Heart right ventricle (tissue), 16 donors: ENCODE results near the gene EGLN1. TPM values are rescaled to one million over a fixed set of nuclear protein-coding genes. Genes with fewer than 3 reads are reported as not detected.
A peak's percentile ranks its signal among the peaks of the same experiment; 100 is the strongest.

ENCODE experiments used
- ATAC-seq, 8 donors: fragments of 200-7000 bp; cut with Tn5 transposase; one replicate each; pipeline ENCODE4 v1.9.1; 2020; ENCODE audit warnings: mild to moderate bottlenecking in 8 of 8, moderate library complexity in 8 of 8, moderate number of reproducible peaks in 1 of 8
- DNase-seq, 2 donors: peaks; one replicate each; pipeline ENCODE4 v3.0.0-alpha.2; 2020
- H3K27ac ChIP-seq, 10 donors: fragments of 200-600 bp; sonication (generic) in 2 of 10; one replicate each; pipeline versions ENCODE4 v1.5.0 to v1.8.0; 2020 to 2022; ENCODE audit warnings: mild to moderate bottlenecking in 3 of 10
- H3K27me3 ChIP-seq, 7 donors: fragments of 200-600 bp; one replicate each; pipeline ENCODE4 v1.8.0; 2021 to 2022; ENCODE audit warnings: mild to moderate bottlenecking in 2 of 7
- H3K36me3 ChIP-seq, 9 donors: fragments of 200-600 bp; sonication (generic) in 1 of 9; one replicate each; pipeline versions ENCODE4 v1.5.0 to v1.8.0; 2020 to 2022; ENCODE audit warnings: mild to moderate bottlenecking in 2 of 9
- H3K4me1 ChIP-seq, 9 donors: fragments of 200-600 bp; sonication (generic) in 1 of 9; one replicate each; pipeline versions ENCODE4 v1.5.0 to v1.8.0; 2020 to 2022; ENCODE audit warnings: mild to moderate bottlenecking in 4 of 9
- H3K4me3 ChIP-seq, 10 donors: fragments of 200-600 bp; sonication (generic) in 2 of 10; one replicate each; pipeline versions ENCODE4 v1.5.0 to v1.8.0; 2020 to 2022; ENCODE audit warnings: mild to moderate bottlenecking in 7 of 10, moderate library complexity in 2 of 10
- H3K9me3 ChIP-seq, 11 donors: fragments of 200-600 bp in 10 of 11; sonication (generic) in 2 of 11; one replicate each; pipeline versions ENCODE4 v1.5.0 to v1.8.0; 2013 to 2022; ENCODE audit warnings: mild to moderate bottlenecking in 2 of 11, control low read depth in 1 of 11, moderate library complexity in 1 of 11
- CTCF ChIP-seq, 9 donors: fragments of 200-600 bp; sonication (generic) in 2 of 9; IDR thresholded peaks; one replicate each; pipeline versions ENCODE4 v1.5.0 to v1.8.0; 2021 to 2022; ENCODE audit warnings: antibody characterized with exemption in 9 of 9, mild to moderate bottlenecking in 5 of 9, moderate library complexity in 1 of 9
- WGBS, 2 donors: extraction: QIAGEN DNeasy Blood & Tissue Kit; methylation state at CpG; one replicate each; pipeline ENCODE4 v1.1.7; 2013; ENCODE audit warnings: inconsistent platforms in 1 of 2; 5-methylcytosine and 5-hydroxymethylcytosine counted together
- intact Hi-C, 10 donors: fragments of 100-400 bp; cut with DNase I; formaldehyde crosslinking; loops; one replicate each; pipeline versions ENCODE4 v1.11.1 to v1.14.2; 2022
- polyA plus RNA-seq, 2 donors: library from polyadenylated mRNA; stranded (reverse); fragments of 200-250 nt; gene quantifications; one replicate each; pipeline ENCODE4 v1.2.3, GENCODE V29; 2013
- total RNA-seq, 10 donors: library from RNA; stranded (reverse); fragmentation: NEBNext Ultra II Directional in 3 of 10; extraction: Animal tissue kit (Norgen Biotek cat#: 25700) in 3 of 10; gene quantifications; one replicate each; pipeline versions ENCODE4 v1.2.1 to v1.2.4, GENCODE V29; 2021 to 2023
- donor health status: Arrhythmogenic right ventricular cardiomyopathy.
- donor health status: ischemic (EF 13 %, LVEDD 7.1; RV severe dilation, severe dysfunction).
- donor health status: healthy with polysubstance abuse.
- donor health status: DM: no; HTN: yes; CAD: no.
- donor health status: DM: no; HTN: no; CAD: no.
- donor health status: ischemic (EF 25% LVEDD 6.9; RV normal size, moderate dysfunction).
- donor health status: ischemic (EF 25% LVEDD 5.7; RV mildly dilated, moderate dysfunction).
- donor health status: healthy.
- donor health status: DM: yes; HTN: yes; CAD: no.
- donor health status: Ischemic cardiomyopathy.
- donor health status: ischemic (EF 35%, LVEDD 5.7; RV mildly dilated, moderate dysfunction).
- donor health status: nonischemic (EF 11% LVEDD 7.7; RV severe dilation, severe dysfunction).
- donor health status: DM: yes; HTN: yes; CAD: no.
- donor health status: PGD.
- donor health status: ischemic (EF 29% LVEDD 5.4; RV normal size, mild dysfunction).
- donor health status: nonischemic (EF 23%, LVEDD 6.1; RV moderate dilation, normal function).

Gene EGLN1
- total and polyA plus RNA-seq, 12 donors, result 13.0 to 104 (median 65.8) TPM

- H3K4me3 ChIP-seq, result peak overlapping the region in 5 of 10 donors; percentile 6 to 79 (median 27)
- ATAC-seq, result peak in 1 of 8 donors; percentile 32
These were observed 7.6 kb downstream of the EGLN1 start for GRCh38 chr1:231414260-231415016.

GRCh38 chr1:231413749-231414082 lies 8.4 kb downstream of the EGLN1 start:
- DNase-seq (no peak), ATAC-seq (no peak)
- Histone ChIP-seq H3K4me3 (peak overlapping the region in 4 of 10 donors; percentile 6 to 72 (median 18)), H3K27ac (peak overlapping the region in 5 of 10 donors; percentile 30 to 99 (median 35)), H3K4me1 (peaks cover 7 to 100% (median 96%) of the 10 kb centered on the region in 9 donors), H3K9me3 (no peaks in the 10 kb centered on the region), H3K36me3 (peaks cover 0 to 23% (median 0%) of the 10 kb centered on the region in 9 donors), H3K27me3 (no peaks in the 10 kb centered on the region)
- WGBS, 2 donors, result 66 to 79% methylated on average over 2 of the region's 2 CpGs
- TF ChIP-seq CTCF (IDR thresholded peaks at IDR 0.05), result no peak
- intact Hi-C loops, result loop anchor here in 1 of 10 donors (5.0 kb wide), 1 partner anchor 36 kb away; no protein-coding TSS in a partner anchor

More at GRCh38 chr1:231414260-231415016, 7.6 kb downstream of the EGLN1 start:
- no peak for DNase-seq
- TF ChIP-seq CTCF (IDR thresholded peaks at IDR 0.05), result no peak
- Histone ChIP-seq H3K27me3 (no peaks in the 10 kb centered on the region), H3K27ac (peak overlapping the region in 7 of 10 donors; percentile 9 to 99 (median 31)), H3K4me1 (peaks cover 6 to 100% (median 91%) of the 10 kb centered on the region in 9 donors), H3K9me3 (no peaks in the 10 kb centered on the region), H3K36me3 (peaks cover 0 to 26% (median 0%) of the 10 kb centered on the region in 9 donors)
- WGBS, 2 donors, result 39 to 50% methylated on average over 7 of the region's 7 CpGs
- intact Hi-C loops, result loop anchor here in 4 of 10 donors (5.0 kb wide), 3 partner anchors 32 to 47 kb away; no protein-coding TSS in a partner anchor

DNA sequence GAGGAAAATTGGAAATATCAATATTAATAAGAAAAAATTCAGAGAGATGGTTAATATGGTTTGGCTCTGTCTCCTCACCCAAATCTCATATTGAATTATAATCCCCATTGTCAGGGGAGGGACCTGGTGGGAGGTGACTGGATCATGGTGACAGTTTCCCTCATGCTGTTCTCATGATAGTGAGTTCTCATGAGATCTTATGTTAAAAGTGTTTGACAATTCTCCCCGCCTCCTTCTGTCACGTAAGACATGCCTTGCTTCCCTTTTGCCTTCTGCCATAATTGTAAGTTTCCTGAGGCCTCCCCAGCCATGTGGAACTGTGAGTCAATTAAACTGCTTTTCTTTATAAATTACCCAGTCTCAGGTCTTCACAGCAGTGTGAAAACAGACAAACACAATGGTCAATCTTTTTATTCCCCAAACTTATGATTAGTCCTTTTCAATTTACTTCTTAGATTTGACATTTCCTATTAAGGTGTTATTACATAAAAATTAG lies 11.0 kb downstream of the EGLN1 start:
- Histone ChIP-seq H3K4me3 (no peak overlapping the region), H3K27ac (peak overlapping the region in 1 of 10 donors; percentile 4), H3K9me3 (no peaks in the 10 kb centered on the region), H3K4me1 (peaks cover 16 to 100% (median 96%) of the 10 kb centered on the region in 9 donors), H3K27me3 (no peaks in the 10 kb centered on the region), H3K36me3 (peaks cover 0 to 40% (median 0%) of the 10 kb centered on the region in 9 donors)
- TF ChIP-seq CTCF (IDR thresholded peaks at IDR 0.05), result no peak
- ATAC-seq (no peak), DNase-seq (no peak)
- intact Hi-C loops, result loop anchor here in 1 of 10 donors (5.0 kb wide), 1 partner anchor 34 kb away; no protein-coding TSS in a partner anchor
- WGBS, 2 donors, result 41 to 51% methylated on average over 2 of the region's 2 CpGs

DNA sequence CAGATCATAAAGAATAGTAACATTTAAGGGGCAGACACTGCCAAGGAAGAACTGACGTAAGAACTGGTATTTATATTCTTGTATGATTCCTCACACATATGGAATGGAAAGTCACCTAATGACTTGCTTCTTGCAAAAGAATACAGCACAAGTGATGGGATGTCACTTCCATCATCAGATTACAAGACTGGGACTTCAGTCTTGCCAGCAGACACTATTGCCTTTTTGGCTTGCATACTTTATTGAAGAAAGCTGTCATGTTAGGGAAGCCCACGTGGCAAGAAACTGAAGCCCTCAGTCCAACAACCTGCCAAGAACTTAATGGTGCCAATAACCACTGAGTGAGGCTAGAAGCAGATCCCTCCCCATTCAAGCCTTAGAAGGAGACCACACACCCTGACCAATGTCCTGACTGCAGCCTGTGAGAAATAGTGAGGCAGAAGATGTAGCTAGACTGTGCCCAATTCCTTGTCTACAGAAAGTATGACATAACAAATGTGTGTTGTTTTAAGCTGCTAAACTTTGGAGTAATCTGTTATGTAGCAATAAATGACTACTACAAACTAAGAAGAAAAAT lies 12.0 kb downstream of the EGLN1 start:
- peak in 1 of 8 donors; percentile 56 for ATAC-seq
- Histone ChIP-seq H3K9me3 (no peaks in the 10 kb centered on the region), H3K36me3 (peaks cover 0 to 33% (median 0%) of the 10 kb centered on the region in 9 donors), H3K27me3 (no peaks in the 10 kb centered on the region), H3K4me1 (peaks cover 17 to 100% (median 96%) of the 10 kb centered on the region in 9 donors), H3K4me3 (peak overlapping the region in 1 of 10 donors; percentile 27), H3K27ac (peak overlapping the region in 2 of 10 donors; percentile 16 to 74)
- DNase-seq, result no peak
- 47 to 48% methylated on average over 2 of the region's 2 CpGs for WGBS, 2 donors
- TF ChIP-seq CTCF (IDR thresholded peaks at IDR 0.05), result no peak
- intact Hi-C loops, result loop anchor here in 1 of 10 donors (5.0 kb wide), 1 partner anchor 33 kb away; no protein-coding TSS in a partner anchor
